RKO (cell line): ENCODE measurements around the gene NTSR1.

Experiments
- DNase-seq: peaks from one replicate; pipeline ENCODE4 v3.0.0-alpha.2; 2016; ENCODE audit warnings: low spot score

NTSR1 gene

GRCh38 chr20:62787321-62787720, 78.7 kb downstream of the NTSR1 start:
- no peak for DNase-seq

- no peak for DNase-seq
These were observed 79.2 kb downstream of the NTSR1 start for GRCh38 chr20:62787866-62788265.

- no peak for DNase-seq
These were observed 80.0 kb downstream of the NTSR1 start for GRCh38 chr20:62788607-62789006.

- DNase-seq: no peak
These were observed 81.4 kb downstream of the NTSR1 start for GRCh38 chr20:62790075-62790474.

- DNase-seq: peak; percentile 96
These were observed 82.9 kb downstream of the NTSR1 start for GRCh38 chr20:62791301-62792181.

- DNase-seq: peak; percentile 34
These were observed 83.7 kb downstream of the NTSR1 start for GRCh38 chr20:62792182-62792939.

- DNase-seq: no peak
These were observed 84.5 kb downstream of the NTSR1 start for GRCh38 chr20:62792940-62793756.

- no peak for DNase-seq
These were observed 85.0 kb downstream of the NTSR1 start for GRCh38 chr20:62793757-62794006.

- peak; percentile 96 for DNase-seq
These were observed 85.5 kb downstream of the NTSR1 start for GRCh38 chr20:62794007-62794724.

- DNase-seq: peak; percentile 79
These were observed 86.6 kb downstream of the NTSR1 start for GRCh38 chr20:62795023-62795761.

GRCh38 chr20:62796699-62797491, 88.3 kb downstream of the NTSR1 start:
- DNase-seq: no peak

- peak; percentile 58 for DNase-seq
These were observed 89.3 kb downstream of the NTSR1 start for GRCh38 chr20:62797671-62798532.

- no peak for DNase-seq
These were observed 90.4 kb downstream of the NTSR1 start for GRCh38 chr20:62799036-62799435.

- no peak for DNase-seq
These were observed 90.8 kb downstream of the NTSR1 start for GRCh38 chr20:62799459-62799858.

GRCh38 chr20:62799873-62800272, 91.2 kb downstream of the NTSR1 start:
- DNase-seq: peak; percentile 51

- no peak for DNase-seq
These were observed 92.0 kb downstream of the NTSR1 start for GRCh38 chr20:62800314-62801259.

- no peak for DNase-seq
These were observed 92.8 kb downstream of the NTSR1 start for GRCh38 chr20:62801284-62802010.
